Rectal smooth muscle tissue (tissue), 1 donor: ENCODE results near the gene WRAP73.

ENCODE experiments used
- H3K27ac ChIP-seq: one replicate; pipeline ENCODE4 v1.7.0; 2013; ENCODE audit warnings: low read depth, low read length, inconsistent platforms
- H3K27me3 ChIP-seq: one replicate; pipeline ENCODE4 v1.7.0; 2013; ENCODE audit warnings: low read length; ENCODE audit not compliant: control insufficient read depth, insufficient read depth
- H3K36me3 ChIP-seq: one replicate; pipeline ENCODE4 v1.7.0; 2013; ENCODE audit warnings: low read length; ENCODE audit not compliant: control insufficient read depth, insufficient read depth
- H3K4me1 ChIP-seq: one replicate; pipeline ENCODE4 v1.7.0; 2013; ENCODE audit warnings: low read length; ENCODE audit not compliant: control insufficient read depth, insufficient read depth
- H3K4me3 ChIP-seq: one replicate; pipeline ENCODE4 v1.7.0; 2013; ENCODE audit warnings: low read length
- H3K9ac ChIP-seq: one replicate; pipeline ENCODE4 v1.7.0; 2013; ENCODE audit warnings: low read length

The WRAP73 gene

DNA sequence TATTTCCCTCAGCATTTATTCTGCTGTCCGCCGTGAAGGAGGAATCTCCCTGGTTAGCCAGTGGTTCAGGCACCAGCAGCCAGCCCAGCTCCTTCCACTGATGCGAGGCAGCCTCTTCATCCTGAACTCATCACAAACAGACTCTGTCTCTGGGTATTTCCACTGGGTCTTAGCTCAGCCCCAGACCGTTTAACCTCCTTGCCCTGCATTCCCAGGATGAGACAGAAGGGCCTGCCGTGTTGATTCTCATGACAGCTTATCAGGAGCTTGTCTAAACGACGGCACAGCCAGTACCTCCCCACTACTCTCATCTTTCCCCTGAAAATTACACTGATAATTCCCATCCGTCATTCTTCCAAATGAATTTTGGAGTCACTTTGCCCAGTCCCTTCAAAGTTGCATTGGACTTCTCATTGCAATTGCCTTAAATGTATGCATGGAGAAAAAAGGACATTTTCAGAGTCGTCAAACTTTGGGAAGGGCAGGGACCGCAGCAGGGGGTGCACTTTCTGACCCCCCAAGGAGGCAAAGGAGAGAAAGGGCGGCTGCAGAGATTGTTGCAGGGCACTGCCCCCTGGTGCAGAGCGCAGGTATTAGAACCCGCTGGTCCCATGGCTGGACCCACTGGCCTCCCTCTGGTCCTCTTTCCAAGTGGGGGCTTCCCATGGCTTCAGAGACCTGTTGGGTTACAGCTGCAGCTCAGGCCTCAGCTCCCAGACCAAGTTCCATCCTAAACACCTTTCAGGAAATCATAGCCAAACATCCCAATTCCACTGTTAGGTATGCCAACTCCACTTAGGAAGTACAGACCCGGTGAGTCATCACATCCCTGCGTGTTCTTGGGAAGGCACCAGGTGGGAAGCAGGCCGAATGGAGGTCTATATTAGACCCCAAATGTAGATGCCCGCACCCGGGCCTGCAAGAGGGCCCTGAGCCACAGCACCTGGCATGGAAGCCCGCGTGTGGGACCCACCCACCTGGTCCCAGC is 34.9 kb downstream of the WRAP73 start:
- H3K27me3 ChIP-seq, result peaks cover 14% of the 10 kb centered on the region
- no peak overlapping the region for H3K4me3 ChIP-seq
- no peaks in the 10 kb centered on the region for H3K36me3 ChIP-seq
- H3K9ac ChIP-seq, result no peak overlapping the region
- peaks cover 4% of the 10 kb centered on the region for H3K4me1 ChIP-seq
- no peak overlapping the region for H3K27ac ChIP-seq

- Histone ChIP-seq H3K9ac (no peak overlapping the region), H3K36me3 (no peaks in the 10 kb centered on the region), H3K27ac (no peak overlapping the region), H3K27me3 (peaks cover 28% of the 10 kb centered on the region), H3K4me3 (peak overlapping the region; percentile 36), H3K4me1 (peaks cover 2% of the 10 kb centered on the region)
Measured at GRCh38 chr1:3612123-3612522, 37.8 kb downstream of the WRAP73 start.

- Histone ChIP-seq H3K36me3 (no peaks in the 10 kb centered on the region), H3K4me3 (peak within 1 kb of the TSS; percentile 48), H3K4me1 (peaks cover 2% of the 10 kb centered on the region), H3K27ac (no peak within 1 kb of the TSS), H3K9ac (no peak within 1 kb of the TSS), H3K27me3 (peaks cover 30% of the 10 kb centered on the region)
Measured at GRCh38 chr1:3611170-3612019, 38.5 kb downstream of the WRAP73 start, which contains the start of gene MEGF6. TSS of gene MEGF6 (minus strand) at chr1:3611508. CDS start at chr1:3611268, 240 bp downstream.

DNA sequence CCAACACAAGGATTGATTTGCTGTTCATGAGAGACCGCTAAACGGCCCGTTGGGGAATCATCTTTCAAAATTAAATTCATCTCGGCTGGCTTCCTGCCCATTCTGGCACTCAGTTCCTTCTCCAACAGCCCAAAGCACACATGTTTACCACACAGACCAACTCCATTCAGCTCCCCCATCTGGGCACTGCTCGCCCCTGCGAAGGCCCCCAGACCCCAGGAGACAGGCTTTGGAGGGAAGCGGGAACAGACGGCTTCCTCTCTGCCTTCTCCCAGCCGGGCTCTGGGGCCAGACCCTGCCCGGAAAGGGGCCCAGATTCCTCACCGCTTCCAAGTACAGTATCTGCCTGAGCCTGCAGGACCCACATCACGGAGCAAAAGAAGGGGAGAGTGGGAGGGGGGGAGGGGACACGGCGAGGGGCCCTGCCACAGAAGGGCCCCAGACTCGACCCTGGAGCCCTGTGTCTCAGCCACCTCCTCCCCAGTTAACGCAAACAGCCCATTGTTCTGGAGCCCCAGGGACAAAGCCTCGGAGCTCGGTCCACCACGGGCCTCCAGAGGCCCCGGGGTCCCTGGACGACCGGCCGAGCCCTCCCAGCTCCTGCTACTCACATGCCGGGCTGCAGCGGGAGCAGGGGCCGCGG is 39.3 kb downstream of the WRAP73 start:
- Histone ChIP-seq H3K27me3 (peaks cover 30% of the 10 kb centered on the region), H3K4me1 (peaks cover 2% of the 10 kb centered on the region)

GRCh38 chr1:3609769-3610526 is 40.0 kb downstream of the WRAP73 start:
- Histone ChIP-seq H3K4me1 (peaks cover 2% of the 10 kb centered on the region), H3K27me3 (peaks cover 30% of the 10 kb centered on the region), H3K36me3 (no peaks in the 10 kb centered on the region), H3K9ac (no peak overlapping the region), H3K27ac (no peak overlapping the region), H3K4me3 (no peak overlapping the region)

More for the DNA sequence above, 39.3 kb downstream of the WRAP73 start:
- no peak overlapping the region for H3K27ac ChIP-seq
- H3K9ac ChIP-seq, result no peak overlapping the region
- peak overlapping the region; percentile 48 for H3K4me3 ChIP-seq
- H3K36me3 ChIP-seq, result no peaks in the 10 kb centered on the region

DNA sequence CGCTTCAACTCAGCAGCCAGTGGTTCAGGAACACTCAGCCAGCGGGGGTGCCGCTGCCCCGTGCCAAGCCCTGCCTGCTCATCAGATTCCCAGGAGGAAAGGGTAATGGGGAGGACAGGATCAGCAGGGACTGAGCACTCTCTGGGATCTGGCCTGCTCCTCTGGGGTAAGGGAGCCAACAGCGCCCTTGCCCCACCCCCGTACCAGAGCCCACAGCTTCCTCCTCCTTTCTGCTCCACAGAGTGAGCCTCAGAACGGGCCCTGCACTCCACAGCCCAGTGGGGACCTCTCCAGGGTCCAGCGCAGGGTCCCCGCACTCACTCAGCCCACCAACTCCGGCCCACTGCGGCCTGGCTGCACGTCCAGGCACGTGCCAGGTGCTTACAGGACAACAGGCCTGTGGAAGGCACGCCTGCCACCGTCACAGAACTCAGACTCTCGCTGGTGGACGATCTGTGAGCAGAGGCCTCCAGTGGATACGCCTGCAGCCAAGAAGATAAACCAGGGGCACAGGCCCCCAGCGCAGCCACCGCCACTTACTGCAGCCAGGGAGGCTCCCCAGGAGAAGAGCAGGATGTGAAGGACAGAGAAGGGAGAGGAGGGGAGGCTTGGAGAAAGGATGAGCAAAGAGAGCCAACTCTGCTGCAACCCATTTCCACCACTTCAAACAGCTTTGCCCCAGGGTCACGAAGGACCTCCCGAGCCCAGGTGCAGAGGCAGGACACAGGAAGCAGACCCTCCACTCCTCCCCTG is 40.7 kb downstream of the WRAP73 start:
- Histone ChIP-seq H3K27ac (no peak overlapping the region), H3K4me3 (no peak overlapping the region), H3K27me3 (peaks cover 30% of the 10 kb centered on the region), H3K9ac (no peak overlapping the region), H3K4me1 (peaks cover 2% of the 10 kb centered on the region), H3K36me3 (no peaks in the 10 kb centered on the region)

DNA sequence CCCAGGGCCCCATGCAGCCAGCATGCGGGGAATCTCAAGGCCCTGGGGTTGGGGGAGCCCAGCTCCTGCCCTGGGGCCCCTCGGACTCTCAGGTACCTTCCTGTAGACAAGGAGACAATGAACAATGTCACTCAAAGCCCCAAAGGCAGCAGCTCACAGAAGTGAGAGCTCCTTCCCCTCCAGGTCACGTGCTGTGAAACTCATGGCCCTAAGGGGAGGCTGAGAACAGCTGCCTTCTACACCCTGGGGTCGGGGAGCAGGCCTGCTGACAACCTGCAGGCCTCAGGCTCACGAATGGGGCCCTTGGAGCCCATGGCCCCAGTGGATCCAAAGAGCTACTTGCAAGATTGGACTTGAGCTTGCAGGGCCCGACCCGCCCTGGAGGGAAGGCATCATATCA is 41.7 kb downstream of the WRAP73 start:
- H3K27me3 ChIP-seq, result peaks cover 30% of the 10 kb centered on the region
- no peaks in the 10 kb centered on the region for H3K36me3 ChIP-seq
- H3K4me1 ChIP-seq, result peaks cover 2% of the 10 kb centered on the region
- H3K9ac ChIP-seq, result no peak overlapping the region
- no peak overlapping the region for H3K4me3 ChIP-seq
- no peak overlapping the region for H3K27ac ChIP-seq

- H3K4me3 ChIP-seq, result no peak overlapping the region
- H3K27me3 ChIP-seq, result peaks cover 30% of the 10 kb centered on the region
- H3K27ac ChIP-seq, result no peak overlapping the region
Measured at GRCh38 chr1:3607703-3608065, 42.2 kb downstream of the WRAP73 start.

GRCh38 chr1:3606779-3607702 is 42.9 kb downstream of the WRAP73 start:
- peaks cover 24% of the 10 kb centered on the region for H3K27me3 ChIP-seq
- no peaks in the 10 kb centered on the region for H3K36me3 ChIP-seq
- peaks cover 2% of the 10 kb centered on the region for H3K4me1 ChIP-seq
- no peak overlapping the region for H3K27ac ChIP-seq
- H3K4me3 ChIP-seq, result no peak overlapping the region
- no peak overlapping the region for H3K9ac ChIP-seq

More at GRCh38 chr1:3607703-3608065, 42.2 kb downstream of the WRAP73 start:
- Histone ChIP-seq H3K4me1 (peaks cover 2% of the 10 kb centered on the region), H3K36me3 (no peaks in the 10 kb centered on the region), H3K9ac (no peak overlapping the region)

- Histone ChIP-seq H3K27ac (no peak overlapping the region), H3K36me3 (no peaks in the 10 kb centered on the region), H3K4me3 (no peak overlapping the region), H3K4me1 (no peaks in the 10 kb centered on the region), H3K27me3 (peaks cover 15% of the 10 kb centered on the region), H3K9ac (no peak overlapping the region)
Measured at GRCh38 chr1:3604997-3605823, 44.7 kb downstream of the WRAP73 start.
